Measurements from ENCODE around the gene LDAH.

DNA sequence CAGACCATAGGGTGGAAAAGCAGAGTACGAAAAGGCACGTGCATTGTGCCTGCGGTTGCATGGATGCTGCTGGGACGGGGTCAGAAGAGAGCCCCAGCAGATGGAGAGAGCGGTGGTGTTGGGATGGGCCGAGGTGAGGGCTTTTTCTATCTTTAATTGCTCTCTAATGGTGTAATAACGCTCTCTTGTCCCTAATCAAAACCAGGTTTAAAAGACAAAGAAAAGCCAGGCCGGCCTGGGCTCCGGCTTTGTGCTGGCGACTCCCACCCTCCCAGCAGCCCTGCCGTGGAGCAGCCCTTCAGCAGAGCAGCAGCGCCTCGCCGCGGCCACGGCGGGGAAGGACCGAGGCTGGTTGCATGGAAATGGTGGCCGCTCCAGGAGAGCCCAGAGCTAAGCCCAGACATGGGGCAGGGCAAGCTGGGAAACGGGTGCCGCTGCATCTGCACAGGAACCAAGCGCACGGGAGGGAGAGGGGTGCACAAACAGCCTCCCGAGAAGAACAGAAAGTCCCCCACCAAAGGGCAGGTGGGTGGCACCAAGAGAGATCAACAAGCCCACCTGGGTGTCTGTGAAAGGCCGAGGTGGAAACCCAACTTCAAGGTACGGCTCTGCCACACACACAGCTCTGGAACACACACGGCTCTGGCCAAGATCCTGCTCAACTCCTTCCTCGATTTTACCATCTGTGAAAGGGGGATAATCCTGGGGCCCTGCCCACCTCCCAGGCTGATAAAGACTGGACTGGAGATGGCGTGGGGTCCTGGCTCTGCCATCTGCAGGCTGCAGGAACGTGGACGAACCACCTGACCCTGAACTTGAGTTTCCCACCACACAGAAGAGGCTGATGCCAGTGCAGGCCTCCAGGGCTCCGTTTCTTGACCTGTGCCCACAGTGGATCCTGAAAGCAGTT is 187.0 kb downstream of the LDAH start:
- TF ChIP-seq, protein P1, sequence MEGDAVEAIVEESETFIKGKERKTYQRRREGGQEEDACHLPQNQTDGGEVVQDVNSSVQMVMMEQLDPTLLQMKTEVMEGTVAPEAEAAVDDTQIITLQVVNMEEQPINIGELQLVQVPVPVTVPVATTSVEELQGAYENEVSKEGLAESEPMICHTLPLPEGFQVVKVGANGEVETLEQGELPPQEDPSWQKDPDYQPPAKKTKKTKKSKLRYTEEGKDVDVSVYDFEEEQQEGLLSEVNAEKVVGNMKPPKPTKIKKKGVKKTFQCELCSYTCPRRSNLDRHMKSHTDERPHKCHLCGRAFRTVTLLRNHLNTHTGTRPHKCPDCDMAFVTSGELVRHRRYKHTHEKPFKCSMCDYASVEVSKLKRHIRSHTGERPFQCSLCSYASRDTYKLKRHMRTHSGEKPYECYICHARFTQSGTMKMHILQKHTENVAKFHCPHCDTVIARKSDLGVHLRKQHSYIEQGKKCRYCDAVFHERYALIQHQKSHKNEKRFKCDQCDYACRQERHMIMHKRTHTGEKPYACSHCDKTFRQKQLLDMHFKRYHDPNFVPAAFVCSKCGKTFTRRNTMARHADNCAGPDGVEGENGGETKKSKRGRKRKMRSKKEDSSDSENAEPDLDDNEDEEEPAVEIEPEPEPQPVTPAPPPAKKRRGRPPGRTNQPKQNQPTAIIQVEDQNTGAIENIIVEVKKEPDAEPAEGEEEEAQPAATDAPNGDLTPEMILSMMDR (IDR thresholded peaks at IDR 0.05) = peak; percentile 77
- TF ChIP-seq EZH2 (IDR thresholded peaks at IDR 0.05; ENCODE audit: borderline replicate concordance, insufficient read depth, low read depth, low read length, poor library complexity, severe bottlenecking) = no peak
